Measurements from ENCODE around the gene TBX19.
"Not testable (repeated sequence)": the region's sequence is repeated elsewhere in the genome, so short reads cannot be mapped to it uniquely, and the experiment has no call there.

TBX19 gene

DNA sequence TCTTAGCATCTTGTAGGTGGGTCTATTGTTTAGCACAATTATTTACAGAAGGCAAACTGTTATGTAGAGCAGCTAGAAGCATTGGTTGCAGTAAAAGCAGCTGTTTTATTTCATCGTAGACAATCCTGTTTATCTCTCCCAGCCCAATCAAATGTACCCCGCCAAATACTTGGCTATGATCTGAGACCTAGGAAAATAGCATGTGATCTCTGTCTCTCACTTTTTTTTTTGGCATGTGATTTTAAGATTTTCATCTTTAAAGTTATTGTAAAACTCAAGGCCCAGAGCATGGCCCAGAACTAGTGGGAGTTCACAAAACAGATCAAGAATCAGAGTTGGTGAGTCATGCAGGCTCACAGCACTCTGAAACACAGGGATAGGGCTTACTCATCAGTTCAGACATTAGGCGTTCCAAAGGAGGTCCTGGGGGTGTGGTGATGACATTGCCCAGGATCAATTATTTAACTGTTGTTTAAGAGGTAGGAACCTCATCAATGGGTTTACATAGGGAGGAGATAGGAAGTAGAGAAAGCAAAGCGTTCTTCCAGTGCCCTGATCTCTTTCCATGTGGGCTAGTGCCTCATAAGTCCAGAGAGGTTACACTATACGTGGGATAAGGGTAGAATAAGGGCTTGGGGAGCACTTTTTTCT, 40.2 kb downstream of the TBX19 start:
- DNase-seq, result peak; percentile 68

GRCh38 chr1:168321945-168322344, 41.3 kb downstream of the TBX19 start:
- peak; percentile 28 for DNase-seq

DNA sequence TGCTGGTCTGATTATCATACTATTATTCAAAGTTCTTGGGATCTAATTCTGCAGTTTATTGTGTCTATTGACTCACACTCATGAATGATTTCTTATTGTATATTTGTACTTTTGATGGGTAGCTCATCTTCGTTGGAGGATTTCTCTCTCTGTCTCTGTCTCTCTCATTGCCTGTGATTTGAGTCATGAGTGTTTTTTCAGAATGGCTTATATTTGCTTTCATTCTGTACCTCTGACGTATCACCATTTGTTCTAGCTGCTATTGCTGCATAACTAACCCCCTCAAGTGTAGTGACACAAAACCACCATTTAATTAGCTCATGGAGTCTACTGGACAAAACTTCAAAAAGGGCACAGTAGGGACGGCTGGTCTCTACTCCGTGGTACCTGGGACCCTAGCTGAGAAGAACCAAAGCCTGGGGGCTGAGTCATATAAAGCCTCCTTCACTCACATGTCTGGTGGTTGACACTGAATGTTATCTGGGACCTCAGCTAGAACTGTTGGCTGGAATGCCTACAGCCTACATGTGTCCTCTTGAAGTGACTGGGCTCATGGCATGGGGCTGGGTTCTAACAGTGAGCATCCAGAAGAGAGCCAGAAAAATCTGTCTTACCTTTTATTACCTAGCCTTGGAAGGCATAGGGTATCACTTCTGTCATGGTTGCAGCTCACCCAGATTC, 44.2 kb downstream of the TBX19 start:
- no peak for DNase-seq

DNA sequence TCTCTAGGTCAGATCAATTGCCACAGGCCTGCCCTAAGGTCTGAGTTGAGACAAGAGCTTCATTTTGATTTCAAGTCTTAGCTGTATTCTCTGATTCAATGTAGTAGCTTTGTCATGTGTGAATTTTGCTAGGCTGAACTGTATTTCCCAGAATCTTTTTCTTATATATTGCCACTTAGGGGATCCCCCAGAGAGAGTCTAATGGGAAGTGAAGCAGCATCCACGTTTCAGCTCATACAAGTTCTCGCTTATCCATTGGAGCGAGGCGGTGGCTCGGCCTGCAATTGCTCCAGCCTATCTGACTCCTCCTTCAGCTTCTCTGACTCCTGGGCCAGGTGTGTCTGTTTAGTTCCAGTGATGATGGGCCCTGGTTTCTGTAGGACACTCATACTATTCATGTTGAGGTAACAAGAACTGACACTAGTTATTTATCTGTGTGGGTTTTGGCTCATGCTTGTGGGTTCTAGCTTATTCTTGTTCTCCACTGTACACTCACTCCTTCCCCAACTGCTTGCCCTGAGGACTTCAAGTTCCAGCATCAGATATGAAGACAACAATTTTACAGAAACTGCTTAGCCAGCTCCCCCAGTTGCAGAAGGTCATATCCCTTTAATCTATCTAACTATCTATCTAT, 48.2 kb downstream of the TBX19 start:
- DNase-seq, result no peak

DNA sequence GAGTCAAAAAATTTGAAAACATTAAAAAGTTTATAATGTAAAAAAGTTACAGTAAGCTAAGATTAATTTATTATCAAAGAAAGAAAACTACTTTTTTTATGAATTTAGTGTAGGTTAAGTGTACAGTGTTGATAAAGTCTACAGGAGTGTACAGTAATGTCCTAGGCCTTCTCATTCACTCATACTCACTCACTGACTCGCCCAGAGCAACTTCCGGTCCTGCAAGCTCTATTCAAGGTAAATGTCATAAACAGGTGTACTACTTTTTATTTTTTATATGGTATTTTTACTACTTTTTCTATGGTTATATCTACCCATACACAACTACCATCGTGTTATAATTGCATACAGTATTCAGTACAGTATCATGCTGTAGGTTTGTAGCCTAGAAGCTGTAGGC, 49.6 kb downstream of the TBX19 start:
- DNase-seq, result no peak

DNA sequence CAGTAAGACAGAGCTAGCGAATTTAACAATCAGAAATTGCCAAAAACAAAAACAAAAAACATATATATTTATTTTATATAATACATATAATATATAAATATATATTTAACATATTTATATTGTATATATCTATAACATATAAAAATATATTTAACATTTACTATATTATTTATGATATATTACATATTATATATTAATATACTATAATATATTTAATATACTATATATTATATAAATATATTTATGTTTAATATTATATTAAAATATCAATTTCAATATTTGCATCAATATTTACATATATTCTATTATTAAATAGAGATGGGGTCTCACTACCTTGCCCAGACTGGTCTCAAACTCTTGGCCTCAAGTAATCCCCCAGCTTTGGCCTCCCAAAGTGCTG, 50.9 kb downstream of the TBX19 start:
- DNase-seq, result no peak

DNA sequence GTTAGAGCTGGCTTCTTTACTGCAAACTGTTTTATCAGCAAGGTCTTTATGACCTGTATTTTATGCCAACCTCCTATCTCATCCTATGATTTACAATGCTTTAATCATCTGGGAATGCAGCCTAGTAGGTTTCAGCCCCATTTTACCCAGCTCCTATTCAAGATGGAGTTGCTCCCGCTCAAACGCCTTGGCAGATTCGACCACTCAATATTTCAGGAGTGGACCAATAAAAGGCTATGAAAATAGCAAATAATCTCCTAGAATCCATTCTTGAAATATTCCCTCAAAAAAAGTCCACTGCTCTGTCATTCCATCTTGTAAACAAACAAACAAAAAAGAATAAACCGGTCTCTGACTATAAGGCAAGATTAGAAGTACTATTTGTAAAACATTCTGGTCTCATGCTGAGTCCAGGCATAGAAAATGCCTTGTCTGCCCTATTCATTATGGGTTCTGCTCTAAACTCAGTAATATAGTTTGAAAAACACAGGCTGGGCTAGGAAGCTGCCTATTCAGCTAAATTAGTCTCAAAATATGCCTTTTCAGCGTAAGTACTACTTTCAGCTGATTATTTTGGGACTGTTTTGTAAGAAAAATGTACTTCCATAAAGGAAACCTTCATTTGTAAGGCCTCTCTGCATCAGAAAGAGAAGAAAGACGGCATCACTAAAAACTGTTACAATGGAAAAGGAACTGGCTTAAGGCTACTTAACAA, 53.0 kb downstream of the TBX19 start:
- DNase-seq, result no peak

DNA sequence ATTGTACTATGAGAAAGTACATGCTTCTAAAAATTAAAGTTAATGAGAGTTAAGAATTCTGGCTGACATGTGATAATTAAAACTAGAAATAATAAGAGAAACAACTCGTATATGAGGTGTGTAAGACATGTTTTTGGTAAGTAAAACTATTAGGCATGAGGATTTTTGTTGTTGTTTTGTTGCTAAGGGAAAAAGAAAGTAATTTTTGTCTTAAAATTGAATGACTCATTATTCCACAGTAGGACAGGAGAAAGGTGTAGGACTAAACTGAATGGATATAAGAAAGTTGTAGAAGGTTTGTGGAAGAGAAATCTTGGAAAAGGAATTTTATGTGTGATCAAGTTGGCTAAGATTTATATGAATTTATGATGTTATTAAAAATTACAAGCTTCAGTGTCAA, 54.8 kb downstream of the TBX19 start:
- peak; percentile 2 for DNase-seq

DNA sequence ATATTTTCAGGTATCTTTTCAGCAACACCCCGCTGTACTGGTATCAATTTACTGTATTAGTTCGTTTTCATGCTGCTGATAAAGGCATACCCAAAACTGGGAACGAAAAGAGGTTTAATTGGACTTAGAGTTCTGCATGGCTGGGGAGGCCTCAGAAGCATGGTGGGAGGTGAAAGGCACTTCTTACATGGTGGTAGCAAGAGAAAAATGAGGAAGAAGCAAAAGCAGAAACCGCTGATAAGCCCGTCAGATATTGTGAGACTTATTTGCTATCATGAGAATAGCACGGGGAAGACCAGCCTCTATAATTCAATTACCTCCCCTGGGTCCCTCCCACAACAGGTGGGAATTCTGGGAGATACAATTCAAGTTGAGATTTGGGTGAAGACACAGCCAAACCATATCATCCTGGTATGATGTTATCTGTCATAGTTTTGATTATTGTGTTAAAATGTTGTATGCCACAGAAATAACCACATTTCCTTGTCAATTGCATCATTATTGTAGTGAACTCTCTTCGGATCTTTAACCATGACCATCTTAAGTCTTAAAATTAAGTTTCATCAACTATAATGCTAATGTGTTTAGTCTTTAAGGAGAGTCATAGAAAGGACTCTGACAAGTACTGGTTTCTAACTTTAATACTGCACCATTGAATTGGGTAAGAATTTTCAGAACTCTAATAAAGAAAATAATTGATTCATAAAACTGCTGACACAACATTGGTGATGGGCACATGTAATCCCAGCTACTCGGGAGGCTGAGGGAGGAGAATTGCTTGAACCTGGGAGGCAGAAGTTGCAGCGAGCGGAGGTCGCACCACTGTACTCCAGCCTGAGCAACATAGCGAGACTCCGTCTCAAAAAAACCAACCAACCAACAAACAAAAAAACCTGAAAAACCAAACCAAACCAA, 58.2 kb downstream of the TBX19 start:
- DNase-seq, result no peak

- DNase-seq, result no peak
These were observed 60.3 kb downstream of the TBX19 start for GRCh38 chr1:168340781-168341482.

DNA sequence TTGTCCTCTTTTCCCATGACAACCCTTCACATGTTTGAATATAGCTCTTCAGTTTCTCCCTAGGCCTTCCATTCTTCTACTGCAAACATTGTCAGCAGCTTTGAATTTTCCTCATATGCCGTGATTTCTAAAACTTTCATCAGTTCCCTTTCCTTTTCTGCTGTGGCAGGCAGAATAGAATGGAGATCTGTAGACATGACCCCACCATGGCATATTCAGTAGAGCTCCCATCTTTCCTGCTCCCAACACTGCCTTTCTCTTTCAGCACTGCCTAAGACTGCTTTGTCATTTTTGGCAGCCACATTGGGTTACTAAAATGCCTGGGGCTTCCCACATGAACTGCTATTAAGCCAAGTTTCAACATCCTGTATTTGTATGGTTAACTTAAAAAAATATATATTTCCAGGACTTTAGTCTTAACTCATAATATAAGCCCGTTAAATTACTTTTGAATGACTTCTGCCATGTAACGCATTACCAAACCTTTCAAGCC, 60.9 kb downstream of the TBX19 start:
- no peak for DNase-seq

GRCh38 chr1:168342572-168343280, 62.0 kb downstream of the TBX19 start:
- DNase-seq, result peak; percentile 67

DNA sequence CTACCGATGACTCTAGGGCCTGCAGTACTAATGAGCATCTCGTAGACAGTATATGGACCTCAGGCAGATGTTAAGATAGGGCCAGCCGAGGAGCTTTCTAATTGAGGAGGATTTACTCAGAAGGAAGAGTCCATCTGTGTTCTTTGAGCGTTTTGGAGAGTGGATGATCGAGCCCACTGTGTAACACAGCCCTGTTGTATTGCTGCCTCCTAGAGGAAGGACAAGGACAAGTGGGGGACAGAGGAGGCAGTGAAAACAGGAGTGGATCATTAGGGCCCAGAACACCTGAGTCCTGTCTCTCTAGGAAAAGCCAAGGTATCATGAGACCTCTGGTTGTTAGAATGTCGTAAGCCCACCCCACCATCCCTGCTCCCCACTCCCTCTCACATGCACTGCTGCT, 62.9 kb downstream of the TBX19 start:
- no peak for DNase-seq

DNA sequence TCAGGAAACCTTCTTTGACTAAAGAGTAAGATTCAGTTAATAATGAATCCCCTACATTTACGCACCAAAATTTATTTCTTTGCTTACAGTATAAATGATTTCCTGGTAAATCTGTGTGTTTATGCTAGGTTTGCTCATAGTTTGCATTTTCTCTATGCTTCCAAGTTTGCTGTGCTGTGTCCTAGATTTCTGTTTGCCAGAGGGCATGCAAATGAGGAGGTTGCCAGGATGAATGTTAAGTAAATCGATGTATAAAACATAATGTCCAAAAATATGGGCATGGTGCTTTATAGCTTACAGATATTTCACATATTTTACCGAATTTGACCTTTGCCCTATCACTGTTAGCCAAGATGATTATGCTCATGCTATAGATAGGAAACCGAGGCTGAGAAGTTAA, 63.8 kb downstream of the TBX19 start:
- no peak for DNase-seq

DNA sequence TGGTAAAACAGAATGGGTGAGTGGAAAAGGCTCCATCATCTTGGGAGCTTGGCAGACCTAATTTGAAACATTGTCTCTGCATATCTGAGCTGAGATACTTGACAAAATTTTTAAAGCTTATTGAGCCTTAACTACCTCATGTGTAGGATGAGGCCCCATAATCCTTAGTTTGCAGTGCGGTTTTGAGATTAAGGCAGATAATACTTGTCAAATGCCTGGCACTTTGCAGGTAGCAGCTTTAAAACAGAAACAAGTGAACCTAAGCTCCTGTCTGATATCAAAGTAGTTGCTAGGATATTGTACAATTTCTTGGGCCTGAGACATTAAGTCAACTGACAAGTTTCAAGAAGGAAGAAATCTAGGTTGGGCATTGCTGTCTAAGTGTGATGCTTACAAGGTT, 65.3 kb downstream of the TBX19 start:
- DNase-seq, result no peak

DNA sequence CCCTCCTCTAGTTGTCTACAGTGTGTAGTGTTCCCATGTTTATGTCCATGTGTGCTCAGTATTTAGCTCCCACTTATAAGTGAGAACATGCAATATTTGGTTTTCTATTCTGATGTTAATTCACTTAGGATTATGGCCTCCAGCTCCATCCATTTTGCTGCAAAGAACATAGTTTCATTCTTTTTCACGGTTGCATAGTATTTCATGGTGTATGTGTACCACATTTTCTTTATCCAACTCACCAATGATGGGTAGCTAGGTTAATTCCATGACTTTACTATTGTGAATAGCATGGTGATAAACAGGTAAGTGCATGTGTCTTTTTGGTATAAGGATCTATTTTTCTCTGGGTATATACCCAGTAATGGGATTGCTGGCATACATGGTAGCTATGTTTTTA, 67.0 kb downstream of the TBX19 start:
- DNase-seq, result no peak

GRCh38 chr1:168348146-168348709, 67.6 kb downstream of the TBX19 start:
- DNase-seq, result no peak

- DNase-seq, result not testable (repeated sequence)
These were observed 73.9 kb downstream of the TBX19 start for GRCh38 chr1:168354335-168355269.
